DMS114 treated with DMSO at 0.1 percent for 48 hours (cell line): ENCODE data around the gene RNF227.
A peak's percentile ranks its signal among the peaks of the same experiment; 100 is the strongest.

Experiments used
- DNase-seq: peaks from one replicate; lab custom pipeline; 2025; ENCODE audit not compliant: unreplicated experiment; lab: John Stamatoyannopoulos, UW

RNF227 gene

GRCh38 chr17:7889166-7889955 is 26.7 kb downstream of the RNF227 start:
- DNase-seq = no peak

DNA sequence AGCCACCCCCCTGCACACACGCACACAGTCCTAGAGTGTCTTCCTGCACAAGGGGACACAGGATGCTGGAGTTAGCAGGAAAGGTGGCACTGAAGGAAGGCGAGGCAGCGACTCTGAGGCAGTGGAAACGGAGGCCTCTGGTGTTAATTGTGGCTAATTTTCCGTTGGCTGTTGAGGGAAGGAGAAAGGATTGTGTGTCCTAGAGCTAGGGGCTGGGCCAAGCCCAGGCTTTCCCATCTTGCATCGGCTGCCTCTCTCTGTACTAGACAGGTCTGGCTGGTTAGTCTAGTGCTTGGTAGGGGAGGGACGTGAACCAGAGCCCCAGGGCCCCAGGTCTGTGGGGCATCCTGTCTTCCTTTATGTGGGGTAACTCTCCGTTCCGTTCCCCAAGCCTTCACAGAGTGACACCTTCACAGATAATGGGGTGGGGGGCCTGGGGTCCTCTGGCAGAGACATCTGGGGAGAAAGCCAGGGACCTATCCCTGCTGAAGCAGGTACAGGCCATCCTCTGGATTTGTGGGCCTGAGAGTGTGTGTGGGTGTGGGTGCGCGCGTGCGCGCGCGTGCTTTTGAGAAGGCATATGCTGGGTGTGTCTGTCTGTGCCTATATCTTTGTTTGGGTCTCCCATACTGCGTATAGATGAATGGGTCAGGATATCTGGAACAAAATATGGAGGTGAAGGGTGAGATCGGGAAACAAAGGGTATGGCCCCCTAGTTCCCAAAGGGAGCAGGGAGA is 27.7 kb downstream of the RNF227 start, which contains the start of gene CHD3:
Gene CHD3, plus strand, starts transcription at position 606 of the 737 bp plus-strand sequence. CDS start 212 bp downstream, outside the sequence.
- no peak for DNase-seq

GRCh38 chr17:7887482-7888183 is 28.5 kb downstream of the RNF227 start:
- DNase-seq = peak; percentile 91

GRCh38 chr17:7887038-7887481 is 29.0 kb downstream of the RNF227 start:
- peak; percentile 80 for DNase-seq

- no peak for DNase-seq
Observed at GRCh38 chr17:7886227-7887037, 29.7 kb downstream of the RNF227 start.

- DNase-seq = no peak
Observed at GRCh38 chr17:7885367-7886226, 30.5 kb downstream of the RNF227 start.

DNA sequence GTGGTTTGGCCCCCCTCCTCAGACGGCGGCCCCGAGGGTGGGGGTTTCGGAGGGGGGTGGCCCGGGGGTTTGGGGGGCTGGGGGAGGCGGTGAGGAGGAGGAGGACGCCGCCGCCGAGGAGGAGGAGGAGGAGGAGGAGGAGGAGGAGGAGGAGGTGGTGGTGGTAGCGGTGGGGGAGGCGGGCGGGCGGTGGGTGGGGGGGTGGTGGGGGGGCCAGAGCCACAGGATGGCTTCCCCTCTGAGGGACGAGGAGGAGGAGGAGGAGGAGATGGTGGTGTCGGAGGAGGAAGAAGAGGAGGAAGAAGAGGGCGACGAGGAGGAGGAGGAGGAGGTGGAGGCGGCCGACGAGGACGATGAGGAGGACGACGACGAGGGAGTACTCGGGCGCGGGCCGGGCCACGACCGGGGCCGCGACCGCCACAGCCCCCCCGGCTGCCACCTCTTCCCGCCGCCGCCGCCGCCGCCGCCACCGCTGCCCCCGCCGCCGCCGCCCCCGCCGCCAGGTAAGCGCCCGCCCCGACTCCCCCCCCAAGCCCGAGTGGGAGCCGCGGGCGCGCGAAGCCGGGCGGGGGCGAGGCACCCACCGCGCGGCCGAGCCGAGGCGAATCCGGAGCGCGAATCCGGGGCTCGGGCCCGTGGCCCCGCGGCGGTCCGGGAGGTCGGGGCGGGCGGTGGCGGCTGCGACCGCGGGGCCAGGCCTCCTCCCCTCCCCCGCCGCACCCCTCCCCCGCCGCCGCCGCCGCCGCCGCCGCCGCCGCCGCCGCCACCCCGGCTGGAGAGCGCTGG is 31.3 kb downstream of the RNF227 start:
- DNase-seq = no peak

DNA sequence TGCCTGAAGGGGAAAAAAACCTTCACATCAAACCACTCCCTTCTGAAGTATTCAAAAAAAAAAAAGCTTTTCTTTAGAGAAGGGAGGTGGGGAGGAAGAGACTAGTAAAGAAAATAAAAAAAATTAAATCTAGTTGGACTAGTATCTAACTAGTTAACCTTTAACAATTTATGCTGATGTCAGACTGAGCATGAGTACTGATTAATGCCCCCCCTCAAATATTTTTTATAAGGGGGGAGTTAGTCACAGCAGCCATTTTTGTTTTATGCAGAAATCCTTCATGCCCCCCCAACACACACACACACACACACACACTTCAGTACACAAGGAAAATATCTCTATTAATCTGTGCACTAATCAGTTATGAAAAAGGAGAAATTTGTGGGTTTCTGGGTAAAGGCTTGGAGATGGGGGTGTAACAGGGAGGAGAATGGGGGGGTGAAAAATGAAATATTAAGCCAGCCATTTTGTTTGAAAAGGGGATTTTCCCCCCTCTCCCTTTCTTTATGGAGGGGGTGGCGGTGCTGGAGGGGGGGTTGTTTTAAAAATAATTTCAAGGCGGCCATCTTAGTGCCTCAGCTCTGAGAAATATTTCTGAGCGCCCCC is 32.2 kb downstream of the RNF227 start:
- DNase-seq = no peak

GRCh38 chr17:7882629-7883028 is 33.5 kb downstream of the RNF227 start:
- DNase-seq = no peak

DNA sequence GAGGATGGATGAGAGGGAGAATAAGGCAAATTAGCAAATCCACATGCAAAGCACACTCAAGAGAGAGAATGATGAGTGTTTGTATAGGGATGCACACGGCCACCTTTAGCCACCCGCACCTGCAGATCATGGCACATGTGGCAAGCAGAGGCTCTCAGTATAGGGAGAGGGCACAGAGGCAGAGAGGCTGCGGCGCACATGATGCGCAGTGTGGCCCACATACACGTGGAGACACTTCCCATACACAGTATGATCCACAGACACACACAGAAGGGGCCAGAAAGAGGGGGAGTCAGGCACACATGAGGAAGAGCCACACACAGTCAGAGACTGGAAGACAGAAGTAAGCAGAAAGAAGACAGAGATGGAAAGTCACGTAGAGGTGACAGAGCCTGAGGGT is 34.0 kb downstream of the RNF227 start:
- DNase-seq = no peak

- no peak for DNase-seq
Observed at GRCh38 chr17:7881276-7882054, 34.6 kb downstream of the RNF227 start.

- DNase-seq = no peak
Observed at GRCh38 chr17:7880076-7880868, 35.8 kb downstream of the RNF227 start.

DNA sequence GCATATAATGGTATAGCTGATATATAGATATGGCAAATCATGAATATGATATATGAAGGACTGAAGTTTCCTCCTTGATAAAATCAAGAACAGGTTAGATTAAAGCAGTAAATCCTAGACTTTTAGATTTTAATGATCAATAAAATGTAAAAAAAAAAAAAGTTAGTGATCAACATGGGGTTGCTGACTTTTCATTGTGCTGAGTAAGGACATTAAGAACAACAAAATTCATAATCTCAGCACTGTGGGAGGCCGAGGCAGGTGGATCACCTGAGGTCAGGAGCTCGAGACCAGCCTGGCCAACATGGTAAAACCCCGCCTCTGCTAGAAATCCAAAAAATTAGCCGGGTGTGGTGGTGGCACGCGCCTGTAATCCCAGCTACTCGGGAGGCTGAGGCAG is 37.9 kb downstream of the RNF227 start:
- no peak for DNase-seq

GRCh38 chr17:7875804-7876370 is 40.2 kb downstream of the RNF227 start:
- no peak for DNase-seq

GRCh38 chr17:7873051-7873450 is 43.0 kb downstream of the RNF227 start:
- no peak for DNase-seq

DNA sequence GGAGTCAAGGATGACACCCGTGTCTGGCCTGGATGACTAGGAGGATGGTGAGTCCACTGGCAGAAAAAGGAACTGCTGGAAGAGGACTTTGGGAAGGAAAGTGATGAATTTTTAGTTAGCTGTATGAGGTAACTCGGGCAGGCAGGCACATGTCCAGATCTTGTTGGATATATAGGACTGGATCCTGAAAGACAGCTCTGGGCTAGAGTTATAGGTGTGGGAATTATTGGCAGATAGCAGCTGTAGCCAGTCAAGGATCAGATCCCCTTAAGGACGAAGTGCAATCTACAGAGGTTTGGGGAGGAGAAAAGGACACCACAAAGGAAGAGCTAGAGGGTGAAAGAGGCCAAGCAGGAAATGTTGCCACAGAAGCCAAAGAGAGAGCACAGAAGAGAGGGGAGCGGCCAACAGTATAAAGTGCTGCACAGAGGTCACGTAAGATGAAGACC is 48.2 kb downstream of the RNF227 start:
- no peak for DNase-seq
